HCT116 (cell line): ENCODE data around the gene ZNF750. TPM values are rescaled to one million over a fixed set of nuclear protein-coding genes. Genes with fewer than 3 reads are reported as not detected.

Experiments
- ATAC-seq: fragments of 200-7000 bp; cut with Tn5 transposase; 2 replicates; pipeline ENCODE4 v1.9.1; 2020; ENCODE audit warnings: mild to moderate bottlenecking, moderate library complexity
- BruUV-seq: library from RNA; stranded (reverse); fragments of 400-500 nt; replicated peaks from 2 replicates; lab custom pipeline; 2021; lab: Mats Ljungman, UMichigan
- CTCF ChIA-PET: fragments of 300-600 bp; sonication (Branson Sonifier 250); formaldehyde crosslinking; loops from one replicate; lab custom pipeline; 2021; ENCODE audit warnings: antibody characterized with exemption; lab: Charles Lee
- POLR2A ChIA-PET: fragments of 300-600, 350-600 bp; sonication (Branson Sonifier 250); formaldehyde crosslinking; loops from one replicate; lab custom pipeline; 2021; ENCODE audit warnings: antibody characterized with exemption; lab: Charles Lee
- RAD21 ChIA-PET, 2 experiments: fragments of 300-600 bp; sonication (Branson Sonifier 250); formaldehyde crosslinking; loops; one replicate each; lab custom pipeline; 2023; ENCODE audit warnings: low total read pairs in 2 of 2; ENCODE audit not compliant: uncharacterized antibody in 2 of 2, unreplicated experiment in 2 of 2, low non-redundant PET in 1 of 2; lab: Charles Lee
- DNase-seq: peaks from one replicate; pipeline ENCODE4 v3.0.0-alpha.2; 2010; ENCODE audit warnings: low read depth, low spot score
- H2AFZ ChIP-seq: fragments of 200-600 bp; shearing (Covaris generic), sonication (generic); 2 replicates; pipeline ENCODE4 v1.6.1; 2017; ENCODE audit warnings: low read depth, mixed run types, mixed read lengths, antibody characterized with exemption, low read length; ENCODE audit not compliant: poor library complexity, severe bottlenecking
- H3K27ac ChIP-seq: 2 replicates; pipeline ENCODE4 v1.5.1; 2012; ENCODE audit warnings: low read depth, low read length
- H3K27me3 ChIP-seq: fragments of 200-600 bp; sonication (generic); 2 replicates; pipeline ENCODE4 v1.6.1; 2016; ENCODE audit warnings: mixed run types, low read length, mixed read lengths; ENCODE audit not compliant: insufficient read depth
- H3K36me3 ChIP-seq, 2 experiments: fragments of 200-500 bp in 1 of 2; fragments of 200-600 bp in 1 of 2; sonication (Bioruptor generic) in 1 of 2; sonication (generic) in 1 of 2; 2 replicates each; pipeline versions ENCODE4 v1.5.1 to v1.6.1; 2014 to 2016; ENCODE audit warnings: low read length in 2 of 2, inconsistent platforms in 1 of 2, mixed read lengths in 1 of 2, mixed run types in 1 of 2; ENCODE audit not compliant: insufficient read depth in 2 of 2, control insufficient read depth in 1 of 2
- H3K4me1 ChIP-seq, 2 experiments: fragments of 200-600 bp in 1 of 2; sonication (generic) in 1 of 2; 2 replicates each; pipeline versions ENCODE4 v1.5.1 to v1.6.1; 2012 to 2017; ENCODE audit warnings: low read length in 2 of 2, inconsistent platforms in 1 of 2, mild to moderate bottlenecking in 1 of 2, mixed read lengths in 1 of 2, mixed run types in 1 of 2, moderate library complexity in 1 of 2; ENCODE audit not compliant: insufficient read depth in 2 of 2, control insufficient read depth in 1 of 2
- H3K4me2 ChIP-seq: fragments of 200-600 bp; sonication (generic); 2 replicates; pipeline ENCODE4 v1.6.1; 2017; ENCODE audit warnings: mixed run types, low read length, mixed read lengths
- H3K4me3 ChIP-seq, 2 experiments: fragments of 200-600 bp in 1 of 2; sonication (generic) in 1 of 2; replicated peaks in 1 of 2; 2 replicates each; pipeline ENCODE4 v1.5.1; 2011 to 2016; ENCODE audit warnings: low read length in 2 of 2, control low read depth in 1 of 2, low read depth in 1 of 2, mild to moderate bottlenecking in 1 of 2, mixed read lengths in 1 of 2, mixed run types in 1 of 2
- H3K79me2 ChIP-seq: fragments of 200-600 bp; sonication (generic); 2 replicates; pipeline ENCODE4 v1.6.1; 2017; ENCODE audit warnings: mild to moderate bottlenecking, mixed run types, low read length, moderate library complexity, mixed read lengths; ENCODE audit not compliant: insufficient read depth
- H3K9ac ChIP-seq: fragments of 200-600 bp; sonication (generic); 2 replicates; pipeline ENCODE4 v1.6.1; 2016; ENCODE audit warnings: low read length, mixed read lengths
- H3K9me2 ChIP-seq: fragments of 200-600 bp; sonication (generic), shearing (Covaris generic); 2 replicates; pipeline ENCODE4 v1.6.1; 2017; ENCODE audit warnings: mixed run types, mild to moderate bottlenecking, moderate library complexity; ENCODE audit not compliant: insufficient read depth
- H3K9me3 ChIP-seq, 2 experiments: fragments of 200-500 bp in 1 of 2; fragments of 200-600 bp in 1 of 2; sonication (Bioruptor generic) in 1 of 2; sonication (generic) in 1 of 2; 2 replicates each; pipeline ENCODE4 v1.6.1; 2014 to 2017; ENCODE audit warnings: low read length in 2 of 2, mixed read lengths in 2 of 2, inconsistent platforms in 1 of 2, low read depth in 1 of 2, mild to moderate bottlenecking in 1 of 2, mixed run types in 1 of 2, moderate library complexity in 1 of 2; ENCODE audit not compliant: control insufficient read depth in 1 of 2, insufficient read depth in 1 of 2
- H4K20me1 ChIP-seq: fragments of 200-600 bp; sonication (generic), shearing (Covaris generic); 2 replicates; pipeline ENCODE4 v1.6.1; 2017; ENCODE audit warnings: mixed run types, mild to moderate bottlenecking, moderate library complexity; ENCODE audit not compliant: insufficient read depth
- ATF3 ChIP-seq: IDR thresholded peaks from 2 replicates; pipeline ENCODE4 v1.6.1; 2012
- CBX3 ChIP-seq: IDR thresholded peaks from 2 replicates; pipeline ENCODE4 v1.6.1; 2012; ENCODE audit warnings: low read depth
- CTCF ChIP-seq, 3 experiments: fragments of 200-600 bp in 1 of 3; sonication (generic) in 1 of 3; IDR thresholded peaks in 2 of 3; conservative IDR thresholded peaks in 1 of 3; 2 replicates each; pipeline ENCODE4 v1.5.1; 2012 to 2017; ENCODE audit warnings: low read depth in 2 of 3, low read length in 2 of 3, antibody characterized with exemption in 1 of 3, borderline replicate concordance in 1 of 3, control low read depth in 1 of 3, mild to moderate bottlenecking in 1 of 3, mixed read lengths in 1 of 3, mixed run types in 1 of 3, moderate library complexity in 1 of 3; ENCODE audit not compliant: insufficient read depth in 1 of 3
- JUND ChIP-seq: IDR thresholded peaks from 2 replicates; pipeline ENCODE4 v1.6.1; 2012
- POLR2AphosphoS5 ChIP-seq: IDR thresholded peaks from 2 replicates; pipeline ENCODE4 v1.6.1; 2011; ENCODE audit warnings: mild to moderate bottlenecking, low read depth, low read length, moderate library complexity
- RAD21 ChIP-seq: IDR thresholded peaks from 2 replicates; pipeline ENCODE4 v1.6.1; 2012; ENCODE audit warnings: low read depth, mild to moderate bottlenecking
- SIN3A ChIP-seq: IDR thresholded peaks from 2 replicates; pipeline ENCODE4 v1.6.1; 2012; ENCODE audit warnings: low read depth
- ZNF274 ChIP-seq: fragments of 200-500 bp; sonication (Bioruptor generic); IDR thresholded peaks from 2 replicates; pipeline ENCODE4 v1.6.1; 2014; ENCODE audit warnings: mild to moderate bottlenecking, low read depth, low read length, inconsistent platforms
- intact Hi-C: fragments of 100-400 bp; cut with micrococcal nuclease; formaldehyde crosslinking; loops from 2 replicates; pipeline ENCODE4 v1.10.0; 2022
- total RNA-seq: library from RNA; stranded (reverse); gene quantifications from one replicate; pipeline ENCODE4 v1.2.1, GENCODE V29; 2021; ENCODE audit not compliant: unreplicated experiment

The ZNF750 gene
- total RNA-seq, 1 experiment from 2014 or later, result not detected

GRCh38 chr17:82879241-82879640, 39.4 kb upstream of the ZNF750 start:
- peaks cover 18 to 29% of the 10 kb centered on the region in 2 experiments for H3K4me1 ChIP-seq
- ChIA-PET RAD21 (no interaction called here), CTCF (no interaction called here), POLR2A (no interaction called here)
- TF ChIP-seq ATF3 (no peak), CBX3 (no peak), RAD21 (no peak), POLR2AphosphoS5 (no peak), SIN3A (no peak), ZNF274 (no peak), JUND (no peak)
- DNase-seq (no peak), ATAC-seq (no peak)
- BruUV-seq, result no TSS peak
- no peak overlapping the region for H3K4me3 ChIP-seq
- no peaks in the 10 kb centered on the region for H4K20me1 ChIP-seq
- no peaks in the 10 kb centered on the region for H3K9me3 ChIP-seq
- peaks cover 46% of the 10 kb centered on the region; the same call in 1 of the 2 replicates for H3K79me2 ChIP-seq
- no peaks in the 10 kb centered on the region; a peak in 1 of 4 replicates for H3K36me3 ChIP-seq
- H3K27me3 ChIP-seq, result no peaks in the 10 kb centered on the region
- no peak overlapping the region for H2AFZ ChIP-seq
- H3K27ac ChIP-seq, result no peak overlapping the region
- H3K4me2 ChIP-seq, result no peak overlapping the region
- no peaks in the 10 kb centered on the region for H3K9me2 ChIP-seq
- no peak overlapping the region for H3K9ac ChIP-seq
- intact Hi-C loops, result no loop called here

GRCh38 chr17:82878527-82878926, 38.7 kb upstream of the ZNF750 start:
- ChIA-PET POLR2A (no interaction called here), CTCF (interaction anchor here (0.6 kb wide), 1 partner anchor 38 kb away, joined by 4 read pairs; no protein-coding TSS in a partner anchor)

More at GRCh38 chr17:82878527-82878926, 38.7 kb upstream of the ZNF750 start:
- no peaks in the 10 kb centered on the region for H3K9me3 ChIP-seq
- H3K27ac ChIP-seq, result no peak overlapping the region
- H3K4me1 ChIP-seq, result peaks cover 18 to 33% of the 10 kb centered on the region in 2 experiments
- H3K9me2 ChIP-seq, result no peaks in the 10 kb centered on the region
- peaks cover 46% of the 10 kb centered on the region; the same call in 1 of the 2 replicates for H3K79me2 ChIP-seq
- RAD21 ChIA-PET, result no interaction called here
- H3K27me3 ChIP-seq, result no peaks in the 10 kb centered on the region
- no TSS peak for BruUV-seq
- H4K20me1 ChIP-seq, result no peaks in the 10 kb centered on the region
- H2AFZ ChIP-seq, result no peak overlapping the region
- intact Hi-C loops, result no loop called here
- no peak overlapping the region for H3K4me2 ChIP-seq
- H3K9ac ChIP-seq, result no peak overlapping the region
- H3K4me3 ChIP-seq, result no peak overlapping the region
- no peaks in the 10 kb centered on the region; a peak in 1 of 4 replicates for H3K36me3 ChIP-seq
- no peak for DNase-seq
- TF ChIP-seq CBX3 (no peak), CTCF (IDR thresholded peaks at IDR 0.05 in 2 of 3, conservative IDR thresholded peaks at IDR 0.05 in 1 of 3; ENCODE audit: borderline replicate concordance in 1 of 3, insufficient read depth in 1 of 3, low read depth in 2 of 3, low read length in 2 of 3) (no peak)
- no peak for ATAC-seq
